SH-SY5Y (cell line): Measurements from ENCODE around the gene KARS1.

Experiments
- GATA2 ChIP-seq: IDR thresholded peaks from 2 replicates; pipeline ENCODE4 v1.6.1; 2011; ENCODE audit warnings: mild to moderate bottlenecking, low read depth, low read length
- GATA3 ChIP-seq: IDR thresholded peaks from 2 replicates; pipeline ENCODE4 v1.6.1; 2011; ENCODE audit warnings: low read depth, mild to moderate bottlenecking, low read length, moderate library complexity

DNA sequence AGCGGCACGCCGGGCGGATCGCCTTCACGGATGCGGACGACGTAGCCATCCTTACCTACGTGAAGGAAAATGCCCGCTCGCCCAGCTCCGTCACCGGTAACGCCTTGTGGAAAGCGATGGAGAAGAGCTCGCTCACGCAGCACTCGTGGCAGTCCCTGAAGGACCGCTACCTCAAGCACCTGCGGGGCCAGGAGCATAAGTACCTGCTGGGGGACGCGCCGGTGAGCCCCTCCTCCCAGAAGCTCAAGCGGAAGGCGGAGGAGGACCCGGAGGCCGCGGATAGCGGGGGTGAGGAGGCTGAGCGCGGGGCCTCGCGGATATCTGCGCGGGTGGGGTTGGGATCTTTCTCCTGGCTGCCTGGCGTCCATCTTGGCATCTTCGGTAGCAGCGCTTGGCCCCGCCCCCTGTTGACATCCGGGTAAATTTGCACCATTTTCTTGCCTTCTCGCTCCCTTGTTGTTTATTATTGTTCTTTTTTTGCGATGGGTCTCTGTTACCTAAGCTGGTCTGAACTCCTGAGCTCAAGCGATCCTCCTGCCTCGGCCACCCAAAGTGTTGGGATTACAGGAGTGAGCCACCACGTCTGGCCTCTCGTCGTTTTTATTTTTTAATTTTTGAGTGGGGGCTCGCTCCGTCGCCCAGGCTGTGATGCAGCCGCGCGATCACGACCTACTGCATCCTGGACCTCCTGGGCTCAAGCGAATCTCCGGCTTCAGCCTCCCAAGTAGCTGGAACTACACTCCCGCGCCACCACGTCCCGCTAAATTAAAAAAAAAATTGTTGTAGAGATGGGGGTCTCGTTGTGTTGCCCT, 1.0 kb upstream of the KARS1 start:
- TF ChIP-seq GATA2, result no peak
- TF ChIP-seq GATA3, result no peak
